ENCODE data around the gene NEURL1B.
A peak's percentile ranks its signal among the peaks of the same experiment; 100 is the strongest.

Gene NEURL1B

DNA sequence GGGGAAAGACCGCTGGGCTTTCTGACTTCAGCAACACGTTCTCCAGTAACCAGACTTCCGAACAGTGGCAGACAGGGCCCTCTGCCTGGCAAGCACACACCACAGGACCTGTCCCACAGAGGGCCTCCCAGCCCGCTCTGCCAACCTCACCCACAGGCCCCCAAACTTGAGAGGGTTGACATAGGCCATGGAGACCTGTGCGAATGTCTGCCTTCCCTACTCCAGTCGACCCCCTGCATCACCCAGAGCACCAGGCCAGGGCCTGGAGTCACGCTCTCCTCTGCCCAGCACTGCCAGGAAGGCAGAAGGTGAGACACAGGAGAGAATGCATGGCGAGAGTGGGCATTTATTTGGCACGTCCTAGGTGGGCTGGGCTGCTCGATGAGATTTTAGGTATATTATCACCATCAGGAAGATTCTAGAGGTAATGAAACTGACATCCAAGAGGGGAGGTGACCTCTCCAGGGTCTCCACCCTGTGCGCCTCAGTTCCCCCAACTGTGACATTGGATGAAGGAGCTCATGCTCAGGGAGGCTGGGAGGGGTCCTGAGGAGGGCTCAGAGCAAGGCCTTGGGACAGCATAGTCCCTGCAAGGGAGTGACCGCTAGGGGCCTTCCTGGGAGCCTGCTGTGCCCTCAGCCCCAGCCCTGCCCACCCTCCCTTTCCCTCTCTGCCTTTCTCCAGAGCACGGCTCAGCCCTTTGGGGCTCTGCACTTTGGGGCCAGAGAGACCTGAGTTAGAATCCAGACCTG is 75.0 kb downstream of the NEURL1B start:
- DNase-seq (ENCODE audit: low read depth): no peak

DNA sequence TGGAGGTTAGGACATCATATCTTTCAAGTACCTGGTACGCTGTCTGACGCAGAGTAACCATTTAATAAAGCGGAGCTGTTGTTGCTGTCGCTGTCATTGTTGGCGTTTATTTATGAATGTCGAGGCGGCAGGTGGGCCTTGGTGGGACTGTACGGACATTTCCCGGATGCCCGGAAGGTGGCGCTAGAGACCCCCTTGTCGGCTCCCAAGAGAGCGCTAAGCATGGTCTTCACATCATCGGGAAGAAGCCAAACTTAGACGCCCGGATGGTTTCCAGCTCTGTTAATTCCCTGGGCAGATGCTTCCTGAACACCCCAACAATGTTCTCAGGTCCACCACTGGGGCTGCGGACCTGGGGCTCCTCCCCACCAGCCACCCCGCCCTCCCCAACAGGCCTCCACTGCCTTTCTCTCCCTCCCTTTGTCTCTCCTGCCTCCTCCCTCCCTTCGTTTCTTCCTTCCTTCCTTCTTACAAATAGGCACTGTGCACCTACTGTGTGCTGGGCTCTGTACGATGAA is 75.8 kb downstream of the NEURL1B start:
- DNase-seq (ENCODE audit: low read depth): peak; percentile 75

DNA sequence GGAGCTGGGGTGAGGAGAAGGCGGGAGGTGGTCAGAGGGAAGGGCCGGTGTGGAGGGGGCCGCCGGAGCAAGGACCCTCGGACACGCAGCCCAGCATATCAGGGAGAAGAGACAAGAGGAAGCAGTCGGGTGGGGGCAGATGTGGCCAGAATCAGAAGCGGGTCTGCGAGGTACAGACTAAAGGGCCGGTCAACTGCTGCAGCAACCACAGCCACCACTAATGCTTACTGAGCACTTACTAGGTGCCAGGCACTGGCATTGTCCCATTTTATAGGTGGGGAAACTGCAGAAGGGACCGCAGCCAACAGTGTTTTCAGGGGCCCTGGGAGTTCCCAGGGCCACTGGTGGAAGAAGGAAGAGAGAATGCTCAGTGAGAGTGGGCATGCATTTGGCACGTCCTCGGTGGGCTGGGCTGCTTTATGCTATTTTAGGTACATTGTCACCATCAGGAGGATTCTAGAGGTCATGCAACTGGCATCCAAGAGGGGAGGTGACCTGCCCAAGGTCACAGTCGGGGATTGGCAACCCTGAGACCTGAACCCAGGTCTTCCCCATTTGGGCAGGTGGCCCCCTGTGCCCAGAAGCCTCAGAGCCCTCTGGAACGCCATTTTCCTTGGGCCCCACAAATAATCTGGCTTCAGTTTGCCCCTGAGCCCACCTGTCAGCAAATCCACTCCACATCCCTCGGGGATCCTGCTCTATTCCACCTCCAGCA is 76.6 kb downstream of the NEURL1B start:
- no peak for DNase-seq (ENCODE audit: low read depth)

DNA sequence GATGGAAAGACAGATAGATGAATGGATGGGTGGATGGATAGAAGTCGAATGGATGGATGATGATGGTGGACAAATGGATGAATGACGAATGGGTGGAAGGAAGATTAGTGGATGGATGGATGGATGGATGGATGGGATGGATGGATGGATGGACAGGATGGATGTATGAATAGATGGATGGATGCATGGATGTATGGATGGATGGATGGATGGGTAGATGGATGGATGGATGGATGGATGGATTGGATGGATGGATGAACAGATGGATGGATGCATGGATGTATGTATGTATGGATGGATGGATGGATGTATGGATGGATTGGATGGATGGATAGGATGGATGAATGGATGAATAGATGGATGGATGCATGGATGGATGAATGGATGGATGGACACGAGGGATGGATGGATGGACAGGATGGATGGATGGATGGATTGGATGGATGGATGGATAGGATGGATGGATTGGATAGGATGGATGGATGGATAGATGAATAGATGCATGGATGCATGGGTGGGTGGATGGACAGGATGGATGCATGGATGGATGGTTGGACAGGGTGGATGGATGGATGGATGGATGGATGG is 77.6 kb downstream of the NEURL1B start:
- no peak for DNase-seq (ENCODE audit: low read depth)

DNA sequence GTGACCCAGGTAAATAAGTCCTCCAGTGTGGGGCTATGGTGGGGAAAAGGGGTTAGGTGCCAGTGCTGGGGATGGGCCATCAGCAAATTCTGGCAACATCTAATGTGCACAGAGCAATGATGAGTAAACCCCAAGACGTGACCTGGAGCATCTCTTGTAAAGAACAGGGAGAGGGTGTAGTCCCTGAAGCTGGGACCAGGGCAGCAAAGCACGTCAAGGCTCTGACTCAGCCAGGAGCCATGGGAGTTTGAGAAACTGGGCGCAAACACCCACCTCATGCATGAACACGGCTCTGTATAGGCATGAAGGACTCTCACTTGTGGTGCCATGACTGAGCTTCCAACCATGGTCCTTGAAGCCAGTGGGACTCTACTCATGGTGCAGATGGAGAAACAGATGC is 78.1 kb downstream of the NEURL1B start:
- no peak for DNase-seq (ENCODE audit: low read depth)

DNA sequence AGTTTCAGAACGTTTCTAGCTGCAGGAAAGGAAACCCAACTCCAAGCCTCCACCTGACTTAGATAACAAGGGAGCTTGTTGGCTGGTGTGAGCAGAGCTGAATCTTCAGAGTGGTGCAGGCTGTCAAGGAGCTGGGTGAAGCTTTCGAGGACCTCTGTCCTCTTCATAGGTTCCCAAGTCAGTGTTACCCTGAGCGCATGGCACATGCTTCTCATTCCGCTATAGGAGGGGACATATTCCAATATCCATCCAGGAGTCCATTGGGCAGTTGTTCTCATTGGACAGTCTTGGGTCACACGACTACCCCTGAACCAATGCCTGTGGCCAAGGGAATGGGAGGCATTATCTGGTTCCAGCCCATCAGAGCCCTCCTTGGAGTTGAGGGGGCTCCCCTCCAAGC is 79.6 kb downstream of the NEURL1B start:
- no peak for DNase-seq (ENCODE audit: low read depth)

DNA sequence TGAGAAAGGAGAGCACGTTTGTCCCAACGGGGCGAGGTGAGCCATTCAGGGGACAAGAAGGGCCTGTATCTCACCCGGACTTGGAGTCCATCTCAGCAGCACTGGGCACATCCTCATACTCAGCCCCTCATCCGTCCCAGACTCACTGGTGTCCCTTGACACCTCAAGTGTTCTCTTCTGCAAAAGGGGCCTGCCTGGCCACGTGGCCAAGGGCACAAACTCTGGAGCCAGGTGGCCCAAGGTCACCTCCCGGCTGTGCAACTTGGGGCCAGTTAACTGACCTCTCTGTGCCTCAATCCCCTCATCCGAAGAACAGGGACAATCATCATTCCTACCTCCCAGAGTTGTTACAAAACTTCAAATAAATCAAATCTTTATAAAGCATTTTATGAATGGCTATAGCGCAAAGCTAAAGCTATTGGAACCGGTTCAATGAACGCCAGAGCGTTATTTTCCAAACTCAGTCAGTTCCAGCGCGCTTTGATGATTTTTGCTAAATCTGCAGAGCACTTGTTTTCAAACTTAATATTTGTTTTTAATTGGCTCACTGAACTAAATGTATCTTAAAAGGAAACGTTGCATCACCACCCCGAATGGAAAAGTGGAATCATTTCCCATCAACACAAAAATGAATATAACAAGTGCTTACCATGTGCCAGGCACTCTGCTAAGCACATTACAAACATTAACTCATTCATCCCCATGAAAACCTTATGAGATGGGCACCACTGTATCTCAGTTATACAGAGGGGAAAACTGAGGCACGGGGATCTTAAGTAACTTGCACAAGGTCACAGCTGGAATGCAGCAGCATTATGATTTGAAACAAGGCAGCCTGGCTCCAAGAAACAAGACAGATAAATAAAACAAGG is 80.6 kb downstream of the NEURL1B start:
- DNase-seq (ENCODE audit: low read depth): no peak

DNA sequence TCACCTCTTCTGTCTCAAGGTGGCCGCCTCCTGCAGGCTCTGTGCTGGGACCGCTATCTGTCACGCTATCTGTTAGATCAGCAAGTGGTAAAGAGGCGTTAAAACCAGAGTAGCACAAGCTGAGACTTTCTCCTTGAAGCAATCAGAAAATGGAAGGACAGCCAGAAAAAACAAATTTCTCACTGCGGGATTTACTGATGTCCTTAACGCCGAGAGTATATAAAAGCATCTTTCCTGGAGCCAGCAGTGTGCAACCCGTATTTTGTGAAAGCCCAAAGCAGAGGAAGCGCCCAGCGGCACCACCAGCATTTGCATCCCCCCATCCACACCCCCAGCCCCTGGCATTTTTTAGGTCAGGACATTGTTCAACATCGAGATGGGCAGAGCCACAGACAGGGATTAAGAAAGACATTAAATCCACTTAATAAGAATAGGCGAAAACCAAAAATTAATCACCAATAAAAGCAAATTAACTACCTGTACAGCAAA is 81.3 kb downstream of the NEURL1B start:
- DNase-seq (ENCODE audit: low read depth): peak; percentile 35

DNA sequence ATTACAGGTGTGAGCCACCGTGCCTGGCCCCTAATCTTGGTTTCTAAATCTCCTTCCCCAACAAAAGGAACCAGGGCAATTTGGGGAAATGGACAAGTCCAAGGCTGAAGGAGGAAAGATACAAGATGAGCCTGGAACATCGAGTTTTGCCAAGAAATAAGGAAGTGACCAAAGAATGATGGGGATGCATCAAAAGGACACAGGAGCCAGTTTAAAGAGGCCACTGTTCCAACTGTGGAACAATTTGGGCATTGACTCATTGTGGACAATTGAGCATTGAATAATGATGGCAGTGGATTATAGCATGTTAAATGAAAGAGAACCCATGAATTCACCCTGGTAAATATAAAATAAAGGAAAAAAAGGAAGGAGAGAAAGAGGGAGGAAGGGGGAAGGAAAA is 82.4 kb downstream of the NEURL1B start:
- DNase-seq (ENCODE audit: low read depth): no peak

DNA sequence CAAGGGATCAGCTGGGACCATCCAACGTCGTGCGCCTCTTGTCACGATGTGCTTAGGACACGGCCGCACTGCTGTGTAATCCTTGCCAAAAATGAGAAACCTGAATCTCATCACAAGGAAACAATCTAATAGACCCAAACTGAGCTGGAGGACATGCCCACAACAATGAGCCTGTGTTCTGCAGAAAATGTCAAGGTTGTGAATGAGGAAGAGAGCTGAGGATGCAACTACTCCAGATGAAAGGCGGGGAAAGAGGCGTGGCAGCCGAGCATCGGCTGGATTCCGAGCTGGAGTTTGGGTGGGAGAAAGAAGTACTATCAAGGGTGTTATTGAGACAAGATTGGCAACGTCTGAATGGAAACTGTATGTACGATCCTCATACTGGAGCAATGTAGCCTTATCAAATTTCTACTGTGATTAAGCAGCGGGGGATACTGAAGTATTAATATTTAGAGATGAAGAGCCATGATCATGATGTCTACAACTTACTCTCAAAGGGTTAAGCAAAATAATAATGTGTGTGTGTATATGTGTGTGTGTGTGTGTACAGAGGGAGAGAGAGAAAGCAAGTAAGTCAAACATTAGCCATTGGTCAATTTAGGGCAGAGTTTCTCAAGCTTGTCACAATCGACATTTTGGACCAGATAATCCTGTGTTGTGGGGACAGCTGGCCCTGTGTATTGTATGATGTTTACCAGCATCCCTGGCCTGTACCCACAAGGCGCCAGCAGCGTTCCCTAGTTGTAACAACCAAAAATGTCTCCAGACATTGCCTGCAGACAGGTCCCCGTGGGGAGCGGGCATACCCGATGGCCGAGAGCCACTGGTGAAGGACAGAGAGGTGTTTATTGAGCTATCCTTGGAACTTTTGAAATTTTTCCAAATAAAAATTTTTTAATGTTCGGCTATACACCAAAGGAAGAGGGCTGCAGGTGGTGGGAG is 83.5 kb downstream of the NEURL1B start:
- no peak for DNase-seq (ENCODE audit: low read depth)

DNA sequence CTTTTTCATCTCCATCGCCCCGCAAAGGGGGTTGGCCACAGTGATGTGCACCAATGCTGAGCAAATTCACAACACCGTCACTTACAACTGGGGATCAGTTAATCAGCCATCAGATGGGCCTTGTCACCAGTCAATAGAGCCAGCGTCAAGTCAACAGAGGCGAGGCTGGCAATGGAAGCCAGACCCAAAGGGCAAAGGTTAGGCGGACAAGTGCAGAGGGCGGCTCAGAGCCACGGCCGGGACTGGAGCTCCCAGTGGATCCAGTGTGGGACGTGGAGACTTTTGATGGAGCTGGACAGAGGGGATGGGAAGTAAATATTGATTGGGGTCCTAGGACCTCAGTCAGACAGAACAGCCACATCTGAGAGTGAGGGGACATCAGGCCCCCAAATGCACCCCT is 84.2 kb downstream of the NEURL1B start:
- no peak for DNase-seq (ENCODE audit: low read depth)

DNA sequence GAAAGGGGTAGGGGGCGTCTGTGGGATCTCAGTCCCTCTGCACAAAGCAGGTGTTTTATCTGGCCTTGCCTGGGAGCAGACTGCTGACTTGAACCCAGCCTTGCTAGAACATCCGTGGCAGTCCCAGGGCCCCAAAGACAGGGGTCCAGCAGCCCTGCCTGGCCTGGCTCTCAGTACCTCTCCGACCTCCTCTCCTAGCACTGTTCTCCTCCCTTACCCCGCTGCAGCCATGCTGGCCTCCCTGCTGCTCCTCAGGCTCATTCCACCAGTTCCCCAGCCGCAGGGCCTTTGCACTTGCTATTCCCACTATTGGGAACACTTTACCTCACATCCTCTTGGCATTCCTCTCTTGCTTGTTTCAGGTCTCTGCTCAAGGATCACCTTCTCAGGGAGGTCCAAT is 84.7 kb downstream of the NEURL1B start:
- no peak for DNase-seq (ENCODE audit: low read depth)

DNA sequence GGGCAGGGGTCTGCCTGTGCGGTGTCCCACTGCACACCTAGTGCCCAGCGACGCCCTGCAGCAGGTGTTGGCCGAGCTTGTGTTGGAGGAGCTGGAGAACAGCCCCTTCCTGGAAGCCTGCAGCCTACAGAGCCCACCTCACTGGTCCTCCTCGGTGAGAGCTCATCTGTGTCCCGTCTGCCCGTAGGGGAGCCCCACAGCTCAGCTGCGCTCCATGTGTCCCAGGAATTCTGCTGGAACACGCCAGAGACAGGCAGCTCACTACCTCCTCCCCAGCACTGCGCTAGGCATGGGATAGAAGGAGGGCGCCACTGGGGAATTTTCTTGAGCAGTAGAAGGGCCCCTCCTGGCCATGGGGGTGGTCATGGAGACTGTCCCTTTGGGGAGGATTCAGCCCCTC is 85.9 kb downstream of the NEURL1B start:
- no peak for DNase-seq (ENCODE audit: low read depth)

DNA sequence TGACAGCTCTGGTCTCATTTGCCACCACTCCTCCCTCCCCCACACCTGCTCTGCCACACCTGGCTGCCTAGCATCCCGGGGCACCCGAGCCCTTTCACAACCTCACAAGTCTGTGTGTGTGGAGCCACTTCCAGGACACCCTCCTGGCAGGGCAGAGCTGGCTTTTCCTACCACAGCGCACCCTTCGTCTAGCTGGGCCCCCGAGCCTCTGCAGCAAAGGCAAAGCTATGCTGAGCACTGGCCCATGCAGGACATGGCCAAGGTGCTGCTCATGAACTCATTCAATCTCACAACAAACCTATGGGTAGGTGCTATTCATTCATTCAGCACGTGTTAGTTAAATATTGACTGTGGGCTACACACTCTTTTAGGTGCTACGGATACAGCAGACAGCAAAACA is 86.5 kb downstream of the NEURL1B start:
- no peak for DNase-seq (ENCODE audit: low read depth)

DNA sequence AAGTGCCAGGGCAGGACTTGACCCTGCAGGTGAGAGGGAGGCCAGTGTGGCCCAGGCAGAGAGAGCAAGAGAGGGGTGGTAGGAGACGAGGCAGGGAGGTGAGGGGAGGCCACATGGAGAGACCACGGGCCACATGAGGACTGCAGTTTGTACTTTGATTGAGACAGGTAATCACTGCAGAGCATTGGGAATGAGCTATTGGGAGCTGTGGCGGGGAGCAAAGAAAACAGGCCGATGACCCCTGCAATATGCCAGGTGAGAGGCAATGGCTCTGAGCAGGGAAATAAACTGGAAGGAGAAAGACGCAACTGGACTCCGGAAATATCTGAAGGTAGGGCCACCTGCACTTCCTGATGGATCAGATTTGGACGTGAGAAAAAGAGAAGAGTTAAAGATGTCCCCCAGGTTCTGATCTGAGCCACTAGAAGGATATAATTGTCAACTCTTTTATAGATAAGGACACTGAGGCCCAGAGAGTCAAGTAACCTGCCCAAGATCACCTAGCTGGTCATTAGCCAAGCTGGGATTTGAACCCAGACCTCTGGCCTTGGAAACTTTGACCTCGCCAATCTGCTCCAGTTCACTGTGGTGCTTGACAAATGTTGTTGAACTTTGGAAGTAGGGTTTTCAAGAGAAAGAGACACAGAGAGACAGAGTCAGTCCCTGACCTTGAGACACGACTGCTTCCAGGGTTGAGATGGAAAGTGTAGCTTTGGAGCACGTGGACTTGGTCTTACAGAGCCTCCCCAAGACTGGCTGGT is 87.6 kb downstream of the NEURL1B start:
- DNase-seq (ENCODE audit: low read depth): no peak

DNA sequence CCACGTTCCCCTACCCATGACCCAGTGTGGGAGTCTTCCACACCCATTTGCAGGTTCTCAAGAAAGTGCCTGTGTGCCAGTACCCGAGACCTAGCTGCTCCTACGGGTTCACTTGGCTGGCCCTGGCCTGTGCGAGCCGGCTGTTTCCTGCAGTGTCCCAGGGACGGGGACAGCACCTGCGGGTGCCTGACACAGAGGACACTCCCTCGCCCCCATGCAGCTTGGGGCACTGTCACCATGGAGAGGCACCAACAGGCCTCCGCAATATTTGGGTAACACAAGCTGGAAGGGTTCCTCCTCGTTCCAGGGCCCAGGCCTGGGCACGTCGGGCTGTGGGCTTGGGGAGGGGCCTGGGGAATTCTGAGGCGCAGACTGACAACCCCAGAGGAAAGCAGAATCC is 88.5 kb downstream of the NEURL1B start:
- no peak for DNase-seq (ENCODE audit: low read depth)

DNA sequence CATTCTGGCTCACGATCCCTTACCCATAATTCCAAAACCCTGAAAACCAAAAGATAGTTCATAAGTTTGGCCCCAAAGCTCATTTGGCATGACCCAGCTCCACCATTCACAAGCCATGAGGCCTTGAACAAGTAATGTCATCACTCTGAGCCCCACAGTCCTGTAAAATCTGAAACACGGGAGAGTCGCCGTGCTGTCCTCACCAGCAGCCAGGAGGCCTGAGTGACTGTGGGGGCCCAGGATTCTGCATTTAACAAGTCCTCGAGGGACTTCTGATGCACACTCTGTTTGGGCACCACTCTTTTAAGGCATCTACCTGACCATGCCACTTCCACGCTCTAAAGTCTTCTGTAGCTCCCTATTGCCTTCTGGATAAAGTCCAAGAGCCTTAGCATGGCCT is 89.2 kb downstream of the NEURL1B start:
- DNase-seq (ENCODE audit: low read depth): no peak

DNA sequence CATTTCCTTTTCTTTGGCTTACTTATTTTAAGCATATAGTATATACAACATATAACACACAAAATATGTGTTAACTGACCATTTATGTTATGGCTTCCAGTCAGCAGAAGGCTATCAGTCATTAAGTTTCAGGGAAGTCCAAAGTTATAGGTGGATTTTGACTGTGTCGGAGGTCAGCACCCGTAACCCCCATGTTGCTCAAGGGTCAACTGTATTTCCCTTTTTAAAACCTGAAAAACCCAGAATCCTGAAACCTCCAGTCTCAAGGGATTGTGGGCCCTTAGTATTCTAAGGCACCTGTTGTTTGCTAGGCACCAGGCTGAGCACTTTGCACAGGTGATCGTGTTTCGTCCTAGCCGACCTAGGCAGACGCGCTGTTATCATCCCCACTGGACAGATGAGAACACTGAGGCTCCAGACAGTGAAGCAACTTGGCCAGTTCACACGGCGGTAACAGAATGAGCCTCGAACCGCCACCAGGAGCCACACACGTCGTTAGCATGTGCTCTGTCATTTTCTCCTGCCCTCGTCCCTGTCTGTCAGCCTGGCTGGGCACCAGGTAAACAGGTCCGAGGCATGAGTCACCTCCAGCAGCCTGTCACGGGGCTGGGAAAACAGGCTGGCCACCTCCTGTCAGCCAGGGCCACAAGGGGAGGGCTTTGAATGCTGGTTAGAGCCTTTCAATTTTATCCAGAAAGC is 90.1 kb downstream of the NEURL1B start:
- DNase-seq (ENCODE audit: low read depth): no peak

DNA sequence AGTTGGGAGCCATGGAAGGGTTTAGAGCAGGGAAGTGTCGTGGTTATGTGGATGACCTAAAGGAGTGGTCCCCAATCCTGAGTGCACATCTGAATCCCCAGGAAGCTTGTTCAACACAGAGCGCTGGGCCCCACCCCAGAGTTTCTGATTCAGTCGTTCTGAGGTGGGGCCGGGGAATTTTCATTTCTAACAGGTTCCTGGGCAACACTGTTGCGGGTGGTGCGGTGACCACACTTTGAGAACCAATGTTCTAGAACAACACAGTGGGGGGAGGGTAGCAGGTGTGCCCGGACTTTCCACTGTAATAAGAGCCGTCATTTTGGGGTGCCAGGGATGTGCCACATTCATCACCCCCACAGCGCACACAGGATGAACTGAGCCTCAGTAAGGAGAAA is 90.6 kb downstream of the NEURL1B start:
- DNase-seq (ENCODE audit: low read depth): no peak
